ENCODE data around the gene KLF17.

The KLF17 gene, protein sequence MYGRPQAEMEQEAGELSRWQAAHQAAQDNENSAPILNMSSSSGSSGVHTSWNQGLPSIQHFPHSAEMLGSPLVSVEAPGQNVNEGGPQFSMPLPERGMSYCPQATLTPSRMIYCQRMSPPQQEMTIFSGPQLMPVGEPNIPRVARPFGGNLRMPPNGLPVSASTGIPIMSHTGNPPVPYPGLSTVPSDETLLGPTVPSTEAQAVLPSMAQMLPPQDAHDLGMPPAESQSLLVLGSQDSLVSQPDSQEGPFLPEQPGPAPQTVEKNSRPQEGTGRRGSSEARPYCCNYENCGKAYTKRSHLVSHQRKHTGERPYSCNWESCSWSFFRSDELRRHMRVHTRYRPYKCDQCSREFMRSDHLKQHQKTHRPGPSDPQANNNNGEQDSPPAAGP

DNA sequence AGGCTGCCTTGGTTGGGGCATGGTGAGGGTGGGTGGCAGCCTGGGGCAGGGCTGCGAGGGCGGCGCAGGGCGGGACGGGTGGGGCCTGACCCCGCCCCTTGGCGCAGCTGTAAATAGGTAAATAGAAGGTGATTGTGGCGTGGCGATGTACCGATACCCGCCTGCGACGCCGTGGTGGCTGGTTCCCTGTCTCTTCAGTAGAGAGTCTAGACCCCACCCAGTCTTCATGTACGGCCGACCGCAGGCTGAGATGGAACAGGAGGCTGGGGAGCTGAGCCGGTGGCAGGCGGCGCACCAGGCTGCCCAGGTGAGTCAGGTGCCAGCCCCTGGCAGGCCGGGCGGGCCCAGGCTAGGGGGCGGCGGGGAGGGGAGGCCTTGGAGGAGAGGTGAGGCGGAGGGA, at the start of gene KLF17:
Gene KLF17 (plus strand): TSS at position 140 of the 400 bp plus-strand sequence. CDS start 87 bp downstream, at position 227.
- no peaks in the 10 kb centered on the region for H3K4me1 ChIP-seq (ENCODE audit: low read length)
- no peaks in the 10 kb centered on the region for H3K36me3 ChIP-seq (replicated peaks; ENCODE audit: low read depth, low read length)
- H3K4me3 ChIP-seq (ENCODE audit: low read length): no peak within 1 kb of the TSS
- H3K4me2 ChIP-seq (ENCODE audit: low read length): no peak within 1 kb of the TSS
- no peak within 1 kb of the TSS for H2AFZ ChIP-seq (ENCODE audit: low read depth, low read length)
- no peak within 1 kb of the TSS for H3K27ac ChIP-seq (ENCODE audit: low read length)
- no peak within 1 kb of the TSS for H3K9ac ChIP-seq (ENCODE audit: low read length)
- no peak for TF ChIP-seq EZH2phosphoT487 (IDR thresholded peaks at IDR 0.05; ENCODE audit: low read depth)
- TF ChIP-seq, protein P1, sequence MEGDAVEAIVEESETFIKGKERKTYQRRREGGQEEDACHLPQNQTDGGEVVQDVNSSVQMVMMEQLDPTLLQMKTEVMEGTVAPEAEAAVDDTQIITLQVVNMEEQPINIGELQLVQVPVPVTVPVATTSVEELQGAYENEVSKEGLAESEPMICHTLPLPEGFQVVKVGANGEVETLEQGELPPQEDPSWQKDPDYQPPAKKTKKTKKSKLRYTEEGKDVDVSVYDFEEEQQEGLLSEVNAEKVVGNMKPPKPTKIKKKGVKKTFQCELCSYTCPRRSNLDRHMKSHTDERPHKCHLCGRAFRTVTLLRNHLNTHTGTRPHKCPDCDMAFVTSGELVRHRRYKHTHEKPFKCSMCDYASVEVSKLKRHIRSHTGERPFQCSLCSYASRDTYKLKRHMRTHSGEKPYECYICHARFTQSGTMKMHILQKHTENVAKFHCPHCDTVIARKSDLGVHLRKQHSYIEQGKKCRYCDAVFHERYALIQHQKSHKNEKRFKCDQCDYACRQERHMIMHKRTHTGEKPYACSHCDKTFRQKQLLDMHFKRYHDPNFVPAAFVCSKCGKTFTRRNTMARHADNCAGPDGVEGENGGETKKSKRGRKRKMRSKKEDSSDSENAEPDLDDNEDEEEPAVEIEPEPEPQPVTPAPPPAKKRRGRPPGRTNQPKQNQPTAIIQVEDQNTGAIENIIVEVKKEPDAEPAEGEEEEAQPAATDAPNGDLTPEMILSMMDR (IDR thresholded peaks at IDR 0.05; ENCODE audit: low read depth, low read length): no peak
- no peaks in the 10 kb centered on the region for H3K27me3 ChIP-seq (ENCODE audit: low read depth, low read length)
- no peaks in the 10 kb centered on the region for H3K9me3 ChIP-seq (ENCODE audit: insufficient read depth, low read length)
- H3K79me2 ChIP-seq (ENCODE audit: low read length): no peaks in the 10 kb centered on the region
- no peaks in the 10 kb centered on the region for H4K20me1 ChIP-seq (ENCODE audit: insufficient read depth, low read length)

DNA sequence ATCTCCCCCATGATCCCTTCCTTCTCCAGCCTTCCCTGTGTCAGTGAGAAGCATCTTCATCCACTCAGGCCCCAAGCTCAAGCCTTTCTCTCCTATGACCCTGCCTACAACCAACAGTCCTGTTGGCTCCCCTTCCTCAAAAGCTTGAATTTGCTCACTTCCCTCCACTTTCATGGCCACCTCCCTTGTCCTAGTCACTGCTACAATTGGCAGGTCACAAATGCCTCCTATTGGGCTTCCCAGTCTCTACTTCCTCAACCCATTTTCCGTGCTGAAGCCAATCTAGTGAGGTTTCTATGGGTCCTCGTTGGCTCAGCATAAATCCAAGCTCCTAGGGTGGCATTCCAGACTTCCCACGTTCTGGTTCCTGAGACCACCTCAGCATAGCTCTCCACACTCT, 47.2 kb upstream of the KLF17 start:
- no peak overlapping the region for H2AFZ ChIP-seq (ENCODE audit: low read depth, low read length)
- H4K20me1 ChIP-seq (ENCODE audit: insufficient read depth, low read length): no peaks in the 10 kb centered on the region
- no peak overlapping the region for H3K4me3 ChIP-seq (ENCODE audit: low read length)
- H3K4me1 ChIP-seq (ENCODE audit: low read length): peaks cover 42% of the 10 kb centered on the region
- H3K79me2 ChIP-seq (ENCODE audit: low read length): no peaks in the 10 kb centered on the region
- peaks cover 3% of the 10 kb centered on the region; the same call in 1 of the 2 replicates for H3K27me3 ChIP-seq (ENCODE audit: low read depth, low read length)
- H3K9ac ChIP-seq (ENCODE audit: low read length): no peak overlapping the region
- H3K9me3 ChIP-seq (ENCODE audit: insufficient read depth, low read length): no peaks in the 10 kb centered on the region
- no peaks in the 10 kb centered on the region for H3K36me3 ChIP-seq (replicated peaks; ENCODE audit: low read depth, low read length)
- TF ChIP-seq, protein P1 (IDR thresholded peaks at IDR 0.05; ENCODE audit: low read depth, low read length): no peak
- no peak for TF ChIP-seq EZH2phosphoT487 (IDR thresholded peaks at IDR 0.05; ENCODE audit: low read depth)
- no peak overlapping the region for H3K4me2 ChIP-seq (ENCODE audit: low read length)
- no peak overlapping the region for H3K27ac ChIP-seq (ENCODE audit: low read length)

DNA sequence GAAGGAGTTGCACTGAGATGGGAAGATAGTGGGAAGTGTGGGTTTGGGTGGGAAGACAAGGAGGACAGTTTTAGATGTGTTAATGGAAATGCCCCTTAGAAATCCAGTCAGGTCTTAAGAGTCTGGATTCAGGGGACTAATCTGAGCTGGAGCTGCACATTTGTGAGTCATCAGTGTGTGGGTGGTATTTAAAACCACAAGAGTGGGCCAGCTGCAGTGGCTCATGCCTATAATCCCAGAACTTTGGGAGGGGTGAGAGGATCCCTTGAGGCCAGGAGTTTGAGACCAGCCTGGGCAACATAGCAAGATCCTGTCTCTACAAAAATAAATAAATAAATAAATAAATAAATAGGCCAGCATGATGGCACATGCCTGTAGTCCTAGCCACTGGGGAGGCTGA, 46.4 kb upstream of the KLF17 start:
- Histone ChIP-seq H3K4me3 (ENCODE audit: low read length) (no peak overlapping the region), H3K9ac (ENCODE audit: low read length) (no peak overlapping the region), H4K20me1 (ENCODE audit: insufficient read depth, low read length) (no peaks in the 10 kb centered on the region), H3K79me2 (ENCODE audit: low read length) (no peaks in the 10 kb centered on the region), H2AFZ (ENCODE audit: low read depth, low read length) (no peak overlapping the region), H3K36me3 (replicated peaks; ENCODE audit: low read depth, low read length) (no peaks in the 10 kb centered on the region), H3K27ac (ENCODE audit: low read length) (no peak overlapping the region), H3K4me1 (ENCODE audit: low read length) (peaks cover 40% of the 10 kb centered on the region), H3K9me3 (ENCODE audit: insufficient read depth, low read length) (no peaks in the 10 kb centered on the region), H3K27me3 (ENCODE audit: low read depth, low read length) (no peaks in the 10 kb centered on the region), H3K4me2 (ENCODE audit: low read length) (no peak overlapping the region)
- TF ChIP-seq EZH2phosphoT487 (IDR thresholded peaks at IDR 0.05; ENCODE audit: low read depth): no peak
- TF ChIP-seq, protein P1 (IDR thresholded peaks at IDR 0.05; ENCODE audit: low read depth, low read length): no peak

DNA sequence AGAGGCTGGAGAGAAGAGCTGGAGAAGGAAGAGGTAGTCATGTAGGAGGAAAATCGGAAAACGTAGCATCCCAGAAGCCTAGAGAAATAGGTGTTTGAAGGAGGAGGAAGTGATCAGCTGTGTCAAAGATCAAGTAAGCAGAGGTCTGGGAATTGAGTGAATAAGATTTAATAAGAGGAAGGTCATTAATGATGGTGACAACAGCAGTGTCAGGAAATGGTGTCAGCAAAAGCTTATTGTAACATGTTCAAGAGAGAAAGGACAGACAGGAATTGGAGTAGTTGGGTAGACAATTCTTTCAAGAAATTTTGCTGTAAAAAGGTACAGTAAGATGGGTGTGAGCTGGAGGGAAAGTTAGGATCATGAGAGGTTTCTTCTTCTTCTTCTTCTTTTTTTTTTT, 45.8 kb upstream of the KLF17 start:
- Histone ChIP-seq H3K4me3 (ENCODE audit: low read length) (no peak overlapping the region), H3K4me1 (ENCODE audit: low read length) (peaks cover 34% of the 10 kb centered on the region), H3K79me2 (ENCODE audit: low read length) (no peaks in the 10 kb centered on the region), H3K9ac (ENCODE audit: low read length) (no peak overlapping the region), H4K20me1 (ENCODE audit: insufficient read depth, low read length) (no peaks in the 10 kb centered on the region), H3K27ac (ENCODE audit: low read length) (no peak overlapping the region), H2AFZ (ENCODE audit: low read depth, low read length) (no peak overlapping the region), H3K4me2 (ENCODE audit: low read length) (peak overlapping the region; percentile 14; the same call in 1 of the 2 replicates), H3K36me3 (replicated peaks; ENCODE audit: low read depth, low read length) (no peaks in the 10 kb centered on the region), H3K9me3 (ENCODE audit: insufficient read depth, low read length) (no peaks in the 10 kb centered on the region), H3K27me3 (ENCODE audit: low read depth, low read length) (no peaks in the 10 kb centered on the region)
- TF ChIP-seq, protein P1 (IDR thresholded peaks at IDR 0.05; ENCODE audit: low read depth, low read length): no peak
- no peak for TF ChIP-seq EZH2phosphoT487 (IDR thresholded peaks at IDR 0.05; ENCODE audit: low read depth)
